BJ (cell line): ENCODE data around the gene SYT10. TPM values are rescaled to one million over a fixed set of nuclear protein-coding genes. Genes with fewer than 3 reads are reported as not detected.

Experiments
- CTCF ChIA-PET: fragments of 350-600 bp; formaldehyde crosslinking; extraction: SDS; loops from one replicate; lab custom pipeline; 2021; ENCODE audit warnings: antibody characterized with exemption, inconsistent platforms; lab: Yijun Ruan, JAX
- POLR2A ChIA-PET: fragments of 300-600 bp; sonication (Branson Sonifier 250); formaldehyde crosslinking; extraction: SDS; loops from one replicate; lab custom pipeline; 2021; ENCODE audit warnings: antibody characterized with exemption; lab: Charles Lee
- DNase-seq: peaks from one replicate; pipeline ENCODE4 v3.0.0-alpha.2; 2011; ENCODE audit warnings: low read depth
- H3K27me3 ChIP-seq: 2 replicates; pipeline ENCODE4 v1.6.0; 2011; ENCODE audit warnings: low read length; ENCODE audit not compliant: control insufficient read depth, insufficient read depth
- H3K36me3 ChIP-seq: 2 replicates; pipeline ENCODE4 v1.5.1; 2011; ENCODE audit warnings: low read length; ENCODE audit not compliant: control insufficient read depth, insufficient read depth
- H3K4me3 ChIP-seq: 2 replicates; pipeline ENCODE4 v1.5.1; 2011; ENCODE audit warnings: low read depth, mild to moderate bottlenecking, control low read depth, low read length
- CTCF ChIP-seq: IDR thresholded peaks from 2 replicates; pipeline ENCODE4 v1.5.1; 2011; ENCODE audit warnings: low read depth, mild to moderate bottlenecking, control low read depth, inconsistent platforms, low read length, moderate library complexity; ENCODE audit not compliant: insufficient read depth
- polyA plus RNA-seq: library from polyadenylated mRNA; depleted of rRNA; stranded (reverse); fragments of >200 nt; gene quantifications from 2 replicates; pipeline ENCODE4 v1.2.3, GENCODE V29; 2011

The SYT10 gene
- polyA plus RNA-seq, 1 experiment = not detected

GRCh38 chr12:33438851-33439586 lies 600 bp downstream of the SYT10 start:
- H3K27me3 ChIP-seq = peaks cover 9% of the 10 kb centered on the region
- H3K4me3 ChIP-seq = peak overlapping the region; percentile 45
- CTCF ChIA-PET = no interaction called here
- H3K36me3 ChIP-seq = no peaks in the 10 kb centered on the region
- no peak for TF ChIP-seq CTCF
- POLR2A ChIA-PET = no interaction called here
- no peak for DNase-seq

GRCh38 chr12:33438025-33438772 lies 1.4 kb downstream of the SYT10 start:
- TF ChIP-seq CTCF = no peak
- CTCF ChIA-PET = no interaction called here
- POLR2A ChIA-PET = no interaction called here

GRCh38 chr12:33437598-33437997 lies 2.0 kb downstream of the SYT10 start:
- ChIA-PET POLR2A (no interaction called here), CTCF (no interaction called here)
- TF ChIP-seq CTCF = no peak
- DNase-seq = no peak
- Histone ChIP-seq H3K36me3 (no peaks in the 10 kb centered on the region), H3K4me3 (no peak overlapping the region), H3K27me3 (peaks cover 9% of the 10 kb centered on the region)

More at GRCh38 chr12:33438025-33438772, 1.4 kb downstream of the SYT10 start:
- Histone ChIP-seq H3K36me3 (no peaks in the 10 kb centered on the region), H3K27me3 (peaks cover 9% of the 10 kb centered on the region), H3K4me3 (no peak overlapping the region)
- DNase-seq = no peak

GRCh38 chr12:33432992-33433391 lies 6.6 kb downstream of the SYT10 start:
- no peak for TF ChIP-seq CTCF
- ChIA-PET POLR2A (no interaction called here), CTCF (no interaction called here)

GRCh38 chr12:33431648-33432047 lies 8.0 kb downstream of the SYT10 start:
- TF ChIP-seq CTCF = no peak
- Histone ChIP-seq H3K36me3 (no peaks in the 10 kb centered on the region), H3K4me3 (no peak overlapping the region), H3K27me3 (no peaks in the 10 kb centered on the region)
- no peak for DNase-seq
- CTCF ChIA-PET = no interaction called here
- POLR2A ChIA-PET = no interaction called here

More at GRCh38 chr12:33432992-33433391, 6.6 kb downstream of the SYT10 start:
- Histone ChIP-seq H3K27me3 (no peaks in the 10 kb centered on the region; the same call in none of the 2 replicates), H3K4me3 (no peak overlapping the region), H3K36me3 (no peaks in the 10 kb centered on the region)
- DNase-seq = no peak
